CD14-positive monocyte (primary cell): ENCODE measurements around the gene ATP2B1. TPM values are rescaled to one million over a fixed set of nuclear protein-coding genes. Genes with fewer than 3 reads are reported as not detected.

ENCODE experiments used
- DNase-seq, 3 donors: peaks; one replicate each; pipeline ENCODE4 v3.0.0-alpha.2; 2011 to 2022
- H2AFZ ChIP-seq: 2 replicates; pipeline ENCODE4 v1.6.0; 2012; ENCODE audit warnings: mild to moderate bottlenecking, low read depth, low read length, inconsistent platforms; ENCODE audit not compliant: insufficient read depth, poor library complexity, severe bottlenecking
- H3K27ac ChIP-seq, 2 donors: 1 replicate in 1 of 2; 2 replicates in 1 of 2; pipeline ENCODE4 v1.5.1; 2012 to 2013; ENCODE audit warnings: low read length in 2 of 2, control low read depth in 1 of 2, inconsistent platforms in 1 of 2, low read depth in 1 of 2, mild to moderate bottlenecking in 1 of 2
- H3K27me3 ChIP-seq, 2 donors: one replicate each; pipeline versions ENCODE4 v1.6.0 to v1.6.1; 2011 to 2013; ENCODE audit warnings: low read length in 2 of 2; ENCODE audit not compliant: control insufficient read depth in 2 of 2, insufficient read depth in 2 of 2
- H3K36me3 ChIP-seq, 2 donors: replicated peaks in 1 of 2; 1 replicate in 1 of 2; 2 replicates in 1 of 2; pipeline versions ENCODE4 v1.5.1 to v1.6.1; 2012 to 2013; ENCODE audit warnings: low read length in 2 of 2, control low read depth in 1 of 2, inconsistent platforms in 1 of 2, mild to moderate bottlenecking in 1 of 2; ENCODE audit not compliant: insufficient read depth in 2 of 2, control insufficient read depth in 1 of 2
- H3K4me1 ChIP-seq, 2 donors: 1 replicate in 1 of 2; 2 replicates in 1 of 2; pipeline versions ENCODE4 v1.5.1 to v1.6.1; 2012 to 2013; ENCODE audit warnings: low read length in 2 of 2, control low read depth in 1 of 2, inconsistent platforms in 1 of 2, mild to moderate bottlenecking in 1 of 2, moderate library complexity in 1 of 2; ENCODE audit not compliant: insufficient read depth in 2 of 2, control insufficient read depth in 1 of 2
- H3K4me2 ChIP-seq: replicated peaks from 2 replicates; pipeline ENCODE3; 2012; ENCODE audit warnings: low read length, moderate library complexity, mild to moderate bottlenecking; ENCODE audit not compliant: poor library complexity, severe bottlenecking; ENCODE audit errors: extremely low read depth
- H3K4me3 ChIP-seq, 3 experiments: fragments of 200-600 bp in 1 of 3; sonication (generic) in 1 of 3; replicated peaks in 1 of 3; 1 replicate in 2 of 3; 2 replicates in 1 of 3; pipeline ENCODE4 v1.5.1; 2011 to 2013; ENCODE audit warnings: low read length in 3 of 3, mild to moderate bottlenecking in 3 of 3, control low read depth in 2 of 3, low read depth in 2 of 3, inconsistent platforms in 1 of 3, moderate library complexity in 1 of 3
- H3K79me2 ChIP-seq: 2 replicates; pipeline ENCODE4 v1.6.0; 2012; ENCODE audit warnings: mild to moderate bottlenecking, control low read depth, inconsistent platforms, low read length, moderate library complexity; ENCODE audit not compliant: insufficient read depth
- H3K9ac ChIP-seq: 2 replicates; pipeline ENCODE4 v1.6.0; 2017; ENCODE audit warnings: low read length, mild to moderate bottlenecking; ENCODE audit not compliant: insufficient read depth, poor library complexity, severe bottlenecking
- H3K9me3 ChIP-seq, 2 donors: replicated peaks in 1 of 2; 1 replicate in 1 of 2; 2 replicates in 1 of 2; pipeline versions ENCODE4 v1.5.1 to v1.6.1; 2012 to 2013; ENCODE audit warnings: low read length in 2 of 2, control low read depth in 1 of 2; ENCODE audit not compliant: control insufficient read depth in 1 of 2, insufficient read depth in 1 of 2
- H4K20me1 ChIP-seq: 2 replicates; pipeline ENCODE4 v1.6.0; 2012; ENCODE audit warnings: mild to moderate bottlenecking, low read length, control low read depth, moderate library complexity; ENCODE audit not compliant: insufficient read depth
- H3K27ac Mint-ChIP-seq, 7 donors: one replicate each; pipeline ENCODE4 v1.8.0; 2020; ENCODE audit warnings: mild to moderate bottlenecking in 7 of 7, mixed read lengths in 7 of 7, moderate library complexity in 6 of 7, inconsistent platforms in 2 of 7
- H3K27me3 Mint-ChIP-seq, 3 donors: one replicate each; pipeline ENCODE4 v1.8.0; 2021 to 2022; ENCODE audit warnings: low read depth in 3 of 3, mild to moderate bottlenecking in 3 of 3, mixed read lengths in 3 of 3, moderate library complexity in 3 of 3, inconsistent platforms in 1 of 3
- H3K36me3 Mint-ChIP-seq, 2 donors: one replicate each; pipeline ENCODE4 v1.8.0; 2020; ENCODE audit warnings: mixed read lengths in 2 of 2, inconsistent platforms in 1 of 2, mild to moderate bottlenecking in 1 of 2
- H3K4me1 Mint-ChIP-seq: one replicate; pipeline ENCODE4 v1.8.0; 2020; ENCODE audit warnings: mild to moderate bottlenecking, mixed read lengths
- H3K4me3 Mint-ChIP-seq, 2 donors: one replicate each; pipeline ENCODE4 v1.8.0; 2020; ENCODE audit warnings: mild to moderate bottlenecking in 2 of 2, mixed read lengths in 2 of 2, moderate library complexity in 1 of 2
- H3K9me3 Mint-ChIP-seq, 7 donors: one replicate each; pipeline ENCODE4 v1.8.0; 2020 to 2022; ENCODE audit warnings: mixed read lengths in 7 of 7, mild to moderate bottlenecking in 6 of 7, moderate library complexity in 6 of 7, inconsistent platforms in 2 of 7
- CTCF ChIP-seq: fragments of 200-600 bp; IDR thresholded peaks from one replicate; pipeline ENCODE4 v1.8.0; 2022; ENCODE audit warnings: antibody characterized with exemption, mild to moderate bottlenecking
- WGBS: methylation state at CpG from one replicate; pipeline ENCODE4 v1.1.5; 2013; ENCODE audit warnings: missing lambda C conversion rate; ENCODE audit not compliant: insufficient coverage; 5-methylcytosine and 5-hydroxymethylcytosine counted together
- intact Hi-C, 2 donors: fragments of 100-400 bp; cut with micrococcal nuclease; formaldehyde crosslinking; loops; one replicate each; pipeline versions ENCODE4 v1.15.0 to v1.15.1; 2023
- polyA plus RNA-seq, 3 donors: library from polyadenylated mRNA; depleted of rRNA in 1 of 3; unstranded in 2 of 3; stranded (reverse) in 1 of 3; fragments of 300-500 nt in 2 of 3; fragments of >200 nt in 1 of 3; fragmentation: Illumina TruSeq in 2 of 3; gene quantifications; 1 replicate in 2 of 3; 2 replicates in 1 of 3; pipeline ENCODE4 v1.2.3, GENCODE V29; 2012 to 2021

The ATP2B1 gene
- polyA plus RNA-seq, 3 donors: 35.9 to 59.3 (median 53.9) TPM

- TF ChIP-seq CTCF: no peak
- peaks cover 9 to 13% of the 10 kb centered on the region in 2 donors for H3K4me1 ChIP-seq
- no CpG with 5 or more reads among the region's 6 CpGs for WGBS
- no peak overlapping the region for H3K9ac ChIP-seq
- H3K27me3 Mint-ChIP-seq: peaks cover 1 to 2% (median 2%) of the 10 kb centered on the region in 3 donors
- H3K9me3 ChIP-seq: no peaks in the 10 kb centered on the region
- H3K9me3 Mint-ChIP-seq: no peaks in the 10 kb centered on the region
- H3K4me3 Mint-ChIP-seq: no peak overlapping the region
- intact Hi-C loops: no loop called here
- H3K4me2 ChIP-seq: no peak overlapping the region
- H3K4me1 Mint-ChIP-seq: peaks cover 13% of the 10 kb centered on the region
- peak in 1 of 3 donors; percentile 32 for DNase-seq
- no peaks in the 10 kb centered on the region for H4K20me1 ChIP-seq
- no peak overlapping the region for H3K4me3 ChIP-seq
- H3K36me3 ChIP-seq: no peaks in the 10 kb centered on the region
- peak overlapping the region; percentile 46 for H2AFZ ChIP-seq
- no peak overlapping the region for H3K27ac ChIP-seq
- no peaks in the 10 kb centered on the region for H3K27me3 ChIP-seq
- no peaks in the 10 kb centered on the region for H3K79me2 ChIP-seq
- H3K36me3 Mint-ChIP-seq: peaks cover 0 to 2% of the 10 kb centered on the region in 2 donors
- peak overlapping the region in 4 of 7 donors; percentile 44 to 87 (median 62) for H3K27ac Mint-ChIP-seq
Measured at GRCh38 chr12:89750389-89751351, 42.0 kb upstream of the ATP2B1 start.

GRCh38 chr12:89748791-89749190 lies 40.2 kb upstream of the ATP2B1 start:
- intact Hi-C loops: no loop called here
- Mint-ChIP-seq H3K27ac (no peak overlapping the region), H3K4me3 (no peak overlapping the region), H3K36me3 (peaks cover 0 to 2% of the 10 kb centered on the region in 2 donors), H3K27me3 (peaks cover 0 to 2% (median 1%) of the 10 kb centered on the region in 3 donors), H3K4me1 (peaks cover 10% of the 10 kb centered on the region), H3K9me3 (no peaks in the 10 kb centered on the region)
- Histone ChIP-seq H3K4me1 (peaks cover 5 to 7% of the 10 kb centered on the region in 2 donors), H3K4me3 (no peak overlapping the region), H3K36me3 (no peaks in the 10 kb centered on the region), H3K9ac (no peak overlapping the region), H3K27me3 (no peaks in the 10 kb centered on the region), H2AFZ (no peak overlapping the region), H3K79me2 (no peaks in the 10 kb centered on the region), H4K20me1 (no peaks in the 10 kb centered on the region), H3K9me3 (no peaks in the 10 kb centered on the region), H3K27ac (no peak overlapping the region), H3K4me2 (no peak overlapping the region)
- TF ChIP-seq CTCF: no peak
- DNase-seq: no peak
- 100% methylated on average over 1 of the region's 1 CpG for WGBS
